PC-9 (cell line): Measurements from ENCODE around the gene GUCY2F. TPM values are rescaled to one million over a fixed set of nuclear protein-coding genes. Genes with fewer than 3 reads are reported as not detected.

Source experiments
- BruUV-seq: library from RNA; stranded (reverse); fragments of 400-500 nt; replicated peaks from 2 replicates; lab custom pipeline; 2021; lab: Mats Ljungman, UMichigan
- CTCF ChIA-PET: fragments of 300-600 bp; sonication (Branson Sonifier 250); formaldehyde crosslinking; loops from one replicate; lab custom pipeline; 2022; ENCODE audit warnings: antibody characterized with exemption; lab: Charles Lee
- POLR2A ChIA-PET: fragments of 300-600 bp; sonication (Branson Sonifier 250); formaldehyde crosslinking; loops from one replicate; lab custom pipeline; 2022; ENCODE audit warnings: antibody characterized with exemption; ENCODE audit not compliant: unreplicated experiment; lab: Charles Lee
- DNase-seq, 2 experiments: peaks; one replicate each; pipeline versions ENCODE4 v3.0.0 to v3.0.0-alpha.2; 2015 to 2022; ENCODE audit warnings: mixed read lengths in 1 of 2
- H2AFZ ChIP-seq: fragments of 200-600 bp; sonication (generic); 2 replicates; pipeline ENCODE4 v1.8.1; 2017; ENCODE audit warnings: antibody characterized with exemption
- H3F3A ChIP-seq: fragments of 200-600 bp; sonication (generic); 2 replicates; pipeline ENCODE4 v1.8.1; 2017; ENCODE audit warnings: antibody characterized with exemption, mild to moderate bottlenecking, low read depth; ENCODE audit not compliant: insufficient read depth
- H3K27ac ChIP-seq: fragments of 200-600 bp; sonication (generic); 2 replicates; pipeline ENCODE4 v1.6.1; 2016; ENCODE audit warnings: mixed run types
- H3K27me3 ChIP-seq: fragments of 200-600 bp; sonication (generic); 2 replicates; pipeline ENCODE4 v1.6.1; 2016; ENCODE audit warnings: low read depth, mixed run types; ENCODE audit not compliant: insufficient read depth
- H3K36me3 ChIP-seq: fragments of 200-600 bp; sonication (generic); 2 replicates; pipeline ENCODE4 v1.6.1; 2016; ENCODE audit warnings: low read depth, mixed run types
- H3K4me1 ChIP-seq: fragments of 200-600 bp; sonication (generic); replicated peaks from 2 replicates; pipeline ENCODE4 v1.6.1; 2016; ENCODE audit warnings: mixed run types; ENCODE audit not compliant: insufficient read depth
- H3K4me2 ChIP-seq: fragments of 200-600 bp; sonication (generic); 2 replicates; pipeline ENCODE4 v1.6.1; 2017; ENCODE audit warnings: mixed run types
- H3K4me3 ChIP-seq: fragments of 200-600 bp; sonication (generic); 2 replicates; pipeline ENCODE4 v1.6.1; 2016; ENCODE audit warnings: mixed run types
- H3K79me2 ChIP-seq: fragments of 200-600 bp; sonication (generic); 2 replicates; pipeline ENCODE4 v1.6.1; 2017; ENCODE audit warnings: low read depth, mixed run types
- H3K9me2 ChIP-seq: fragments of 200-600 bp; sonication (generic); 2 replicates; pipeline ENCODE4 v1.8.1; 2017; ENCODE audit warnings: mild to moderate bottlenecking; ENCODE audit not compliant: insufficient read depth
- H3K9me3 ChIP-seq: fragments of 200-600 bp; sonication (generic); 2 replicates; pipeline ENCODE4 v1.8.1; 2016; ENCODE audit warnings: low read depth; ENCODE audit not compliant: insufficient read depth
- H4K20me1 ChIP-seq: fragments of 200-600 bp; sonication (generic); 2 replicates; pipeline ENCODE4 v1.8.1; 2017; ENCODE audit not compliant: insufficient read depth
- CTCF ChIP-seq: fragments of 200-600 bp; sonication (generic); conservative IDR thresholded peaks from 2 replicates; pipeline ENCODE4 v1.6.1; 2017; ENCODE audit warnings: mixed run types, antibody characterized with exemption, mild to moderate bottlenecking, moderate library complexity
- EZH2 ChIP-seq: fragments of 200-600 bp; sonication (generic); IDR thresholded peaks from 2 replicates; pipeline ENCODE4 v1.8.0; 2017; ENCODE audit warnings: antibody characterized with exemption, low read depth
- intact Hi-C: fragments of 100-400 bp; cut with micrococcal nuclease; formaldehyde crosslinking; loops from one replicate; pipeline ENCODE4 v1.10.0; 2022; ENCODE audit not compliant: unreplicated experiment
- total RNA-seq: library from RNA; stranded (reverse); gene quantifications from 2 replicates; pipeline ENCODE4 v1.2.3, GENCODE V29; 2021

Gene GUCY2F
- total RNA-seq, 1 experiment from 2014 or later: not detected

GRCh38 chrX:109350051-109350450, 131.8 kb downstream of the GUCY2F start:
- H3K9me3 ChIP-seq: no peaks in the 10 kb centered on the region
- H4K20me1 ChIP-seq: no peaks in the 10 kb centered on the region
- no peak overlapping the region for H3K4me2 ChIP-seq
- ChIA-PET POLR2A (no interaction called here), CTCF (no interaction called here)
- no peaks in the 10 kb centered on the region for H3K79me2 ChIP-seq
- no peaks in the 10 kb centered on the region; the same call in 1 of the 2 replicates for H3K9me2 ChIP-seq
- H3K27me3 ChIP-seq: no peaks in the 10 kb centered on the region
- no peaks in the 10 kb centered on the region for H3F3A ChIP-seq
- DNase-seq: no peak
- H2AFZ ChIP-seq: no peak overlapping the region
- H3K36me3 ChIP-seq: no peaks in the 10 kb centered on the region
- intact Hi-C loops: no loop called here
- TF ChIP-seq EZH2 (no peak), CTCF (no peak)
- H3K4me1 ChIP-seq: no peaks in the 10 kb centered on the region
- no TSS peak for BruUV-seq
- no peak overlapping the region for H3K27ac ChIP-seq
- H3K4me3 ChIP-seq: no peak overlapping the region

- H3K79me2 ChIP-seq: no peaks in the 10 kb centered on the region
- POLR2A ChIA-PET: no interaction called here
- no peak overlapping the region for H3K4me3 ChIP-seq
- DNase-seq: no peak
- no peak overlapping the region for H2AFZ ChIP-seq
- CTCF ChIA-PET: no interaction called here
- no peaks in the 10 kb centered on the region for H3K4me1 ChIP-seq
- no peaks in the 10 kb centered on the region; the same call in 1 of the 2 replicates for H3K9me2 ChIP-seq
- H4K20me1 ChIP-seq: no peaks in the 10 kb centered on the region
- TF ChIP-seq CTCF (no peak), EZH2 (no peak)
- no TSS peak for BruUV-seq
- H3K4me2 ChIP-seq: no peak overlapping the region
- intact Hi-C loops: no loop called here
- no peak overlapping the region for H3K27ac ChIP-seq
- H3K9me3 ChIP-seq: no peaks in the 10 kb centered on the region
- H3F3A ChIP-seq: no peaks in the 10 kb centered on the region
- H3K27me3 ChIP-seq: no peaks in the 10 kb centered on the region
- H3K36me3 ChIP-seq: no peaks in the 10 kb centered on the region
These were observed 134.3 kb downstream of the GUCY2F start for GRCh38 chrX:109347632-109348031.

DNA sequence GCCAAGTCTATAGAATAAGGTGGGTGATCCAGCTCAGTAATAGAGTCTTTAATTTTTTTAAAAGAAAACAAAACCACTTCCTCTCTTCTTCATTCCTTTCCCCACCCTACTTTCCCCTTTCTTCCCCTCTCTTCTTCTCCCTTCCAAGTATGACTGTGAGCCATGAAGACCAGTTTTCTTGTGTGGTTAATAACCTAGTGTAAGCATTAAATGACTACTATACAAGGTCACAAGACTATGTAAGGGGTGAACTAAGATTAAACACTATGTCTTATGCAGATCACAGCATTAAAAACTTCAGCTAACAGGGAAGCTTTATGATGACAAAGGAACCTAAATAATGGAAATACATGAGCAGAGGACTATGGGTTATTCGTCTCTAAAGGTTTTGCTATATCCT, 135.4 kb downstream of the GUCY2F start:
- intact Hi-C loops: no loop called here
- no TSS peak for BruUV-seq
- no peak overlapping the region for H2AFZ ChIP-seq

More for the DNA sequence above, 135.4 kb downstream of the GUCY2F start:
- H3K9me2 ChIP-seq: no peaks in the 10 kb centered on the region; the same call in 1 of the 2 replicates
- no peak overlapping the region for H3K4me2 ChIP-seq
- POLR2A ChIA-PET: interaction anchor here (0.7 kb wide), 1 partner anchor 20 kb away, joined by 3 read pairs; no protein-coding TSS in a partner anchor
- no peak overlapping the region for H3K27ac ChIP-seq
- TF ChIP-seq CTCF (no peak), EZH2 (no peak)
- no peaks in the 10 kb centered on the region for H3K27me3 ChIP-seq
- CTCF ChIA-PET: no interaction called here
- no peak for DNase-seq
- no peaks in the 10 kb centered on the region for H3K4me1 ChIP-seq
- H3K4me3 ChIP-seq: no peak overlapping the region
- H3K36me3 ChIP-seq: no peaks in the 10 kb centered on the region
- H4K20me1 ChIP-seq: no peaks in the 10 kb centered on the region
- no peaks in the 10 kb centered on the region for H3K9me3 ChIP-seq
- H3K79me2 ChIP-seq: no peaks in the 10 kb centered on the region
- H3F3A ChIP-seq: no peaks in the 10 kb centered on the region
